ENCODE data around the gene PSTPIP1.

The PSTPIP1 gene

GRCh38 chr15:76972389-76973361 lies 22.3 kb upstream of the PSTPIP1 start:
- TF ChIP-seq, protein P1, sequence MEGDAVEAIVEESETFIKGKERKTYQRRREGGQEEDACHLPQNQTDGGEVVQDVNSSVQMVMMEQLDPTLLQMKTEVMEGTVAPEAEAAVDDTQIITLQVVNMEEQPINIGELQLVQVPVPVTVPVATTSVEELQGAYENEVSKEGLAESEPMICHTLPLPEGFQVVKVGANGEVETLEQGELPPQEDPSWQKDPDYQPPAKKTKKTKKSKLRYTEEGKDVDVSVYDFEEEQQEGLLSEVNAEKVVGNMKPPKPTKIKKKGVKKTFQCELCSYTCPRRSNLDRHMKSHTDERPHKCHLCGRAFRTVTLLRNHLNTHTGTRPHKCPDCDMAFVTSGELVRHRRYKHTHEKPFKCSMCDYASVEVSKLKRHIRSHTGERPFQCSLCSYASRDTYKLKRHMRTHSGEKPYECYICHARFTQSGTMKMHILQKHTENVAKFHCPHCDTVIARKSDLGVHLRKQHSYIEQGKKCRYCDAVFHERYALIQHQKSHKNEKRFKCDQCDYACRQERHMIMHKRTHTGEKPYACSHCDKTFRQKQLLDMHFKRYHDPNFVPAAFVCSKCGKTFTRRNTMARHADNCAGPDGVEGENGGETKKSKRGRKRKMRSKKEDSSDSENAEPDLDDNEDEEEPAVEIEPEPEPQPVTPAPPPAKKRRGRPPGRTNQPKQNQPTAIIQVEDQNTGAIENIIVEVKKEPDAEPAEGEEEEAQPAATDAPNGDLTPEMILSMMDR (IDR thresholded peaks at IDR 0.05; ENCODE audit: low read depth, low read length), result no peak
- H3K4me3 ChIP-seq (ENCODE audit: low read depth, low read length), result no peak overlapping the region

DNA sequence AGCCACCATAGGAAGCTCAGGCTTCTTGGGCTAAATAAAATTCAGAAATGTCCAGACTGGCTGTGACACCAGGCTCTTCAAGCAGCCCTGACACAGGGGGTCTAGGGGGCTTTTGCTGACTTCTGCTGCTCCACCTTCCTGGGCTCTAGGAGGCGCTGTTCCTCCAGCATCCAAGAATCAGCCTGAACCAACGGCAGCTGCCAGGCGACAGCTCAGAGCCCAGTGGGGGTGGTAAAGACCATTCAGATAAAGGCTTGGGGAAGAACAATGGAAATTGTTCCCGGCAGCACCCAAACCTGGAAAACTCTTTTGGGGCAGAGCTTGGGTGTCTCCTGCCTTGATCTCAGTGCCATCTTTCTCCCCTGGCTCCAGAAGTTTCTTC lies 21.6 kb upstream of the PSTPIP1 start:
- TF ChIP-seq, protein P1 (IDR thresholded peaks at IDR 0.05; ENCODE audit: low read depth, low read length), result peak; percentile 42; the same call in 1 of the 2 replicates
- H3K4me3 ChIP-seq (ENCODE audit: low read depth, low read length), result no peak overlapping the region

DNA sequence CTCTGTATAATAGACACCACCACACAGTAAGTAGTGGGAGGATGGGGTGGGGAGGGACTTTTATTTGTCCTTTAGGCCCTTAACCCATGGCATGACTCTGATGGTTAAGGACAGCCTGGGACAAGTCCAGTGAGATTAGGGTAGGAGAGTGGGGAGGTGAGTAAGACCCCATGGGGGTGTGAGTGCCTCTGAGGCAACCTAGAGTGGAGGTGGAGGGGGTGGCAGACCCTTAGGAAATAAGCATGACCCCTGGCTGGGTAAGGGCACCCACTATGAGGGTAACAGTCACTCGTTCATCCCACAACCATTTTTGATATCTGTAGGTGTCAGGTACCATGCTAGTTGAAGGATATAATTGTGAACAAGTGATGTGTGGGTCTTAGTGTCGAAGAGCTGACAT lies 21.0 kb upstream of the PSTPIP1 start:
- no peak overlapping the region for H3K4me3 ChIP-seq (ENCODE audit: low read depth, low read length)
- TF ChIP-seq, protein P1 (IDR thresholded peaks at IDR 0.05; ENCODE audit: low read depth, low read length), result no peak

GRCh38 chr15:76974456-76975036 lies 20.4 kb upstream of the PSTPIP1 start:
- no peak overlapping the region for H3K4me3 ChIP-seq (ENCODE audit: low read depth, low read length)

DNA sequence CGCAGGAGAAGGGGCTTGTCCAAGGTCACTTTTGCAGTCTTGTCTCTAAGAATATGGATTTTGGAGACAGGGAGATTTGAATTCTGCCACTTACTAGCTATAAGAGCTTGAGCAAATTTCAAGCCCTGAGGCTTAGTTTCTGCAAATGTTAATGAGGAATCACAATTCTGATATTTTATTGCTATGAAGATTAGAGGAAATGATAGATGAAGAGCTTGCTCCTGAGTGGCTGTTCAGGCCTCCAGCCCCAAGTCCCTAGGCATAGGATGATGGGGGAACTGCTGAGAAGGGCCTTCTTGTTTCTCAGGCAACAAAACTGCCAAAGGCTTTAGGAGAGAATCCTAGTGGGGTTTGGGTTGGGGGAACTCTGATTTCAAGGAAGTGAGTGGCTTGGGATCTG lies 18.8 kb upstream of the PSTPIP1 start:
- H3K4me3 ChIP-seq (ENCODE audit: low read depth, low read length), result no peak overlapping the region
- TF ChIP-seq, protein P1 (IDR thresholded peaks at IDR 0.05; ENCODE audit: low read depth, low read length), result no peak

More at GRCh38 chr15:76974456-76975036, 20.4 kb upstream of the PSTPIP1 start:
- TF ChIP-seq, protein P1 (IDR thresholded peaks at IDR 0.05; ENCODE audit: low read depth, low read length), result no peak

GRCh38 chr15:76976572-76977270 lies 18.2 kb upstream of the PSTPIP1 start:
- TF ChIP-seq, protein P1 (IDR thresholded peaks at IDR 0.05; ENCODE audit: low read depth, low read length), result no peak
- no peak overlapping the region for H3K4me3 ChIP-seq (ENCODE audit: low read depth, low read length)
